OCI-LY1 (cell line): ENCODE results near the gene MUC6.

Experiments
- H2AFZ ChIP-seq: fragments of 200-600 bp; sonication (generic), shearing (Covaris generic); 2 replicates; pipeline ENCODE4 v1.6.0; 2014; ENCODE audit warnings: antibody characterized with exemption, mild to moderate bottlenecking, low read length
- H3F3A ChIP-seq: fragments of 200-600 bp; sonication (generic), shearing (Covaris generic); 2 replicates; pipeline ENCODE4 v1.6.0; 2014; ENCODE audit warnings: mild to moderate bottlenecking, antibody characterized with exemption, low read length, moderate library complexity; ENCODE audit not compliant: insufficient read depth
- H3K27ac ChIP-seq: fragments of 200-600 bp; sonication (generic); 2 replicates; pipeline ENCODE4 v1.5.1; 2014; ENCODE audit warnings: low read length, mixed run types, mild to moderate bottlenecking, low read depth; ENCODE audit not compliant: poor library complexity, severe bottlenecking
- H3K27me3 ChIP-seq: fragments of 200-600 bp; sonication (generic); 2 replicates; pipeline ENCODE4 v1.6.0; 2014; ENCODE audit warnings: antibody characterized with exemption, mild to moderate bottlenecking, low read length, moderate library complexity; ENCODE audit not compliant: insufficient read depth
- H3K36me3 ChIP-seq: fragments of 200-600 bp; sonication (generic); 2 replicates; pipeline ENCODE4 v1.6.1; 2014; ENCODE audit warnings: mild to moderate bottlenecking, antibody characterized with exemption, low read length, moderate library complexity, mixed read lengths; ENCODE audit not compliant: insufficient read depth
- H3K4me1 ChIP-seq: fragments of 200-600 bp; sonication (generic); 2 replicates; pipeline ENCODE4 v1.5.1; 2014; ENCODE audit warnings: mild to moderate bottlenecking, low read length, moderate library complexity; ENCODE audit not compliant: insufficient read depth, severe bottlenecking
- H3K4me2 ChIP-seq: fragments of 200-600 bp; sonication (generic), shearing (Covaris generic); 2 replicates; pipeline ENCODE4 v1.6.1; 2014; ENCODE audit warnings: low read length
- H3K4me3 ChIP-seq: fragments of 200-600 bp; sonication (generic); 2 replicates; pipeline ENCODE4 v1.5.1; 2014; ENCODE audit warnings: low read length, low read depth, mild to moderate bottlenecking, mixed read lengths; ENCODE audit not compliant: poor library complexity, severe bottlenecking
- H3K79me2 ChIP-seq: fragments of 200-600 bp; shearing (Covaris generic); 2 replicates; pipeline ENCODE4 v1.6.1; 2016; ENCODE audit warnings: mixed run types, low read length, mixed read lengths; ENCODE audit not compliant: insufficient read depth
- H3K9ac ChIP-seq: fragments of 200-600 bp; sonication (generic), shearing (Covaris generic); 2 replicates; pipeline ENCODE4 v1.6.1; 2014; ENCODE audit warnings: mild to moderate bottlenecking, low read length, mixed read lengths
- H3K9me2 ChIP-seq: fragments of 200-600 bp; sonication (generic), shearing (Covaris generic); 2 replicates; pipeline ENCODE4 v1.6.1; 2014; ENCODE audit warnings: low read depth, mild to moderate bottlenecking, low read length, mixed read lengths
- H3K9me3 ChIP-seq: fragments of 200-600 bp; shearing (Covaris generic); 2 replicates; pipeline ENCODE4 v1.6.1; 2014; ENCODE audit warnings: low read length, mixed read lengths
- H4K20me1 ChIP-seq: fragments of 200-600 bp; sonication (generic), shearing (Covaris generic); 2 replicates; pipeline ENCODE4 v1.6.0; 2016; ENCODE audit warnings: mild to moderate bottlenecking, low read length; ENCODE audit not compliant: insufficient read depth
- EZH2 ChIP-seq: fragments of 200-600 bp; sonication (generic), shearing (Covaris generic); IDR thresholded peaks from 2 replicates; pipeline ENCODE4 v1.8.0; 2017; ENCODE audit warnings: borderline replicate concordance, mixed run types, mild to moderate bottlenecking, antibody characterized with exemption, low read length, moderate library complexity, mixed read lengths
- TF ChIP-seq, protein P1 (sequence below): fragments of 200-600 bp; sonication (generic), shearing (Covaris generic); IDR thresholded peaks from 2 replicates; pipeline ENCODE4 v1.5.1; 2017; ENCODE audit warnings: mild to moderate bottlenecking, antibody characterized with exemption, low read length, moderate library complexity, mixed read lengths

Gene MUC6

DNA sequence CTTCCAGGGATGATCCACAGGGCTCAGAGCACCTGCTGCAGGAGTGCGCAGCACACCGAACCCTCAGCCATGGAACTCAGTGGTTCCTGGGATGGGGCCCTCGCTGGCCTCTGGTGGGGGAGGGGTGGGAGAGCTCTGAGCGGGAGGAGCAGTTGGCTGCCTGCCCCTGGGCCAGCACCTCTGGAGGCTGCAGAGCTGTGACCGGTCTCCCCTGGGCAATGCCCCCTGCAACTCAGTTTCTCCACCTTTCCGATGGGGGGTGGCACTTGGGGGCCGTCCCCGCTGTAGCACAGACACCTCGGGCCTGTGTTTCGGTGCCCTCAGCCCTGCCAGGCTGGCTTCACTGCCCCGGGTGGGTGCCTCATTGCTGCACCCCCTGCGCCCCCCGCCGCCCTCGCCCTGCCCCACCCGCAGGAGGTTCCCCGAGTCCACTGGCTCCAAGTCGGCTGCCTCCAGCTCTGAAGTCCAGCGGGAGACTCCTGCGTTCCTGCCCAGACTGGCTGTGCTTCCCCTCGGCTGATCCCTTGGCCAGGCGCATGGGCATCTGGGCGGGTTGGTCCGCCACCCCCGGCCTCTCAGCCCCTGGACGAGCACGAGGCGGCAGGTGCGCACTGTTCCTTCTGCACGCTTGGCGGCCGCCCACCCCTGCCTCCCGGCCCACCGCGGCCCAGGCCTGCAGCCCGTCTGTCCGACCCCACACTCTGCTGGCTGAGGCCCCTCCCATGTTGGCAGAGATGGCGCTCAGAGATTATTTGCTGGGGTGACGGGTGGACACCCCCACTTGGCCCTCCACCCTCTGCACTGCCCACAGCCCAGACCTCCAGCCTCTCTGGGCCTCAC lies 1.8 kb downstream of the MUC6 start:
- TF ChIP-seq, protein P1, sequence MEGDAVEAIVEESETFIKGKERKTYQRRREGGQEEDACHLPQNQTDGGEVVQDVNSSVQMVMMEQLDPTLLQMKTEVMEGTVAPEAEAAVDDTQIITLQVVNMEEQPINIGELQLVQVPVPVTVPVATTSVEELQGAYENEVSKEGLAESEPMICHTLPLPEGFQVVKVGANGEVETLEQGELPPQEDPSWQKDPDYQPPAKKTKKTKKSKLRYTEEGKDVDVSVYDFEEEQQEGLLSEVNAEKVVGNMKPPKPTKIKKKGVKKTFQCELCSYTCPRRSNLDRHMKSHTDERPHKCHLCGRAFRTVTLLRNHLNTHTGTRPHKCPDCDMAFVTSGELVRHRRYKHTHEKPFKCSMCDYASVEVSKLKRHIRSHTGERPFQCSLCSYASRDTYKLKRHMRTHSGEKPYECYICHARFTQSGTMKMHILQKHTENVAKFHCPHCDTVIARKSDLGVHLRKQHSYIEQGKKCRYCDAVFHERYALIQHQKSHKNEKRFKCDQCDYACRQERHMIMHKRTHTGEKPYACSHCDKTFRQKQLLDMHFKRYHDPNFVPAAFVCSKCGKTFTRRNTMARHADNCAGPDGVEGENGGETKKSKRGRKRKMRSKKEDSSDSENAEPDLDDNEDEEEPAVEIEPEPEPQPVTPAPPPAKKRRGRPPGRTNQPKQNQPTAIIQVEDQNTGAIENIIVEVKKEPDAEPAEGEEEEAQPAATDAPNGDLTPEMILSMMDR = no peak
- TF ChIP-seq EZH2 = no peak
- no peaks in the 10 kb centered on the region for H3K4me1 ChIP-seq
- no peak overlapping the region for H3K4me2 ChIP-seq
- H3K4me3 ChIP-seq = no peak overlapping the region
- no peaks in the 10 kb centered on the region for H3K79me2 ChIP-seq
- no peak overlapping the region for H2AFZ ChIP-seq
- no peaks in the 10 kb centered on the region for H3K9me3 ChIP-seq
- no peak overlapping the region for H3K27ac ChIP-seq
- H3K9me2 ChIP-seq = no peaks in the 10 kb centered on the region
- no peaks in the 10 kb centered on the region for H3K27me3 ChIP-seq
- H4K20me1 ChIP-seq = no peaks in the 10 kb centered on the region
- H3F3A ChIP-seq = no peaks in the 10 kb centered on the region
- H3K36me3 ChIP-seq = no peaks in the 10 kb centered on the region
- no peak overlapping the region for H3K9ac ChIP-seq

DNA sequence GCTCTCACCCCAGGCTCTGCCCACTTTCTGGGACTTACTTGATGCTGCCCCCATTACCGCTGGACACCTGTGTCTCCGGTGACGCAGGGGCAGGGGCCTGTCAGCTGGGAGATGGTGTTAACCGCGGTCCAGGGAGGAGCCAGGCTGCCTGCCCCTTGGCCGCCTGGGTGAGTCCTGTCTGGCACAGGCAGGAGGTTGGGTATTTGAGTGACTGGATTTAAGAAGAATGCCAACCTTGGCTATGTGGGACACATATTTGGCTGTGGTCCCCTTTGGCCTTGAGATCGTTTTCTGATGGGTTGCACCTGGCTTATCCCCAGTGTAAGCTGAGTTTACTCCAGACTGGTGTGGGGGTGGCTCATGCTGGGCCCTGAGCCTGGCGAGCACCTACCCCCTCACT lies 2.5 kb downstream of the MUC6 start:
- Histone ChIP-seq H4K20me1 (no peaks in the 10 kb centered on the region), H3K9me3 (no peaks in the 10 kb centered on the region), H3F3A (no peaks in the 10 kb centered on the region), H3K4me2 (no peak overlapping the region), H3K4me3 (no peak overlapping the region), H3K27ac (no peak overlapping the region), H3K4me1 (no peaks in the 10 kb centered on the region), H3K9ac (no peak overlapping the region), H3K27me3 (no peaks in the 10 kb centered on the region), H3K36me3 (no peaks in the 10 kb centered on the region), H3K79me2 (no peaks in the 10 kb centered on the region), H3K9me2 (no peaks in the 10 kb centered on the region), H2AFZ (no peak overlapping the region)
- no peak for TF ChIP-seq EZH2
- TF ChIP-seq, protein P1 = no peak

DNA sequence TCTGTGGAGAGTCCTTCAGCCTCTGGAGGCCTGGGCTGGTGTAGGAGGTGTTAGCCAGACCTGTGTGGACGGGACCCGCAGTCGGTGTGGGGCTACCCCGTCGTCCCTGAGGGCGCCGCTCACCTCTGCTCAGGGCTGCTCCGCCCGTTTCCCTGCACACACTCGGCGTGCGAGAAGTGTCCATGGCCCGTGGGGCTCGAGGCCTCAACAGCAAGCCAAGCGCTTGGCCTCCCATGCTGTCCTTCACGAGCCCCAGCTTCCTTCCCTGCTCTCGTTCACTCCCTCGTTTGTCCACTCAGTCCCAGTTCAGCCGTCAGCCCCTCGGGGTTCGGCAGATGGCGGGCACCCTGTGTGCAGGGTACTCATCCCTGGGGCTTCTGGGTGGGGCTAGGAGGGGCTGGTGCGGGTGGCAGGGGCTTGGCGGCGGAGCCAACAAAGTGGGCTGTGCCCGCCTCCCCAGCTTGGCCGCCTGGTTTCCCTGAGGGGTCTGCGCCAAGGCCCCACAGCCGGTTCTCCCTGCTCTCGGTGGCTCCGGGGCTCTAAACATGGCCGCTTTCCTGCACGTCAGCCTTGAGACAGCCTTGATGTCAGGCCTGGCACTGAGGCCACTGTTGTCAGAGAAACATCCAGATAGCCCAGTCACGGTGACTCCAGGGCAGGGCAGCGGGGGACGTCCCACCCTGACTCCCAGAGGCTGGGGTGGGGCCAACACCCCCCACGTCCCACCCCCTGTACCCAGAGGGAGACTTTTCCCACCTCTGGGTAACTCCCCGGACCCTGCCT lies 3.3 kb downstream of the MUC6 start:
- H3K9me2 ChIP-seq = no peaks in the 10 kb centered on the region
- no peak for TF ChIP-seq EZH2
- TF ChIP-seq, protein P1 = no peak
- no peak overlapping the region for H3K27ac ChIP-seq
- H3K4me3 ChIP-seq = no peak overlapping the region
- H3K9ac ChIP-seq = no peak overlapping the region
- no peaks in the 10 kb centered on the region for H3K36me3 ChIP-seq
- no peaks in the 10 kb centered on the region for H3K4me1 ChIP-seq
- no peaks in the 10 kb centered on the region for H3F3A ChIP-seq
- no peak overlapping the region for H2AFZ ChIP-seq
- H3K79me2 ChIP-seq = no peaks in the 10 kb centered on the region
- no peak overlapping the region for H3K4me2 ChIP-seq
- H3K27me3 ChIP-seq = no peaks in the 10 kb centered on the region
- H4K20me1 ChIP-seq = no peaks in the 10 kb centered on the region
- no peaks in the 10 kb centered on the region for H3K9me3 ChIP-seq
